Measurements from ENCODE around the gene SRP19. TPM values are rescaled to one million over a fixed set of nuclear protein-coding genes. Genes with fewer than 3 reads are reported as not detected.
"Not testable (repeated sequence)": the region's sequence is repeated elsewhere in the genome, so short reads cannot be mapped to it uniquely, and the experiment has no call there.

SRP19 gene
- polyA plus RNA-seq (2014; cell fraction: cytosol; rRNA removed), result 114 and 128 TPM in 2 replicates
- polyA plus RNA-seq (2014; cell fraction: nucleus; rRNA removed), result 77.1 and 93.8 TPM in 2 replicates

DNA sequence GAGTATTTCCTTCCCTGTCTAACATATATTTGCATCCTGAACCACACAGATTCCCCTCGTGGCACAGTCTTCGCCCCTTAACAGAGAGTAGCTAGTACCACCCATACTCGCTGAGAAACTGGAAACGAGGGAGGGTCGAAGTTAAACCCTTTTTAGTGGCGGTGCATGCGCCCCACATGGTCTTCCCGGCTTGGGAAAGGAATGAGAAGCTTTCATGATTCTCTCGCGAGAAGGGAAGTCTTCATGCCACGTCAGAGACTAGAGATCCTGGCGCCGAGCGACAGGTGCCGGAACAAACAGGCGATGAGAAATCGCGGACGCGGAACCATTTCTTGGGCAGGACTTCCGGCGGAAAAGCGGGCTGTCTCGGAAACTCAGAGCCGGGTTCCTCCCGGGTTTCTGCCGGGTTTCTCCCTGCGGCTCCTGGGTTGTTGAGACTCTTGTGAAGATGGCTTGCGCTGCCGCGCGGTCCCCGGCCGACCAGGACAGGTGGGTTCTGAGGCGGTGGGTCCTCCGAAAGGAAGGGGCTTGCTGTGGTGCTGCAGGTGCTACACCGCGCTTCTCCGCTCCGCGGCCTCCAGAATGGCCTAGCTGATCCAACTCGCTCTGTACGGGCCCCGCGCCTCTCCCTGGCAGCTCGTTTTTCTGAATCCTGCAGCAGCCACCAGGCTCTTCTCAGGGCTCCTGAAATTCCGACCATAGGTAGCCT lies at the start of gene SRP19:
Gene SRP19 (plus strand): TSS at position 359 of the 709 bp plus-strand sequence. CDS start 90 bp downstream, at position 449.
- peak; percentile 98 for DNase-seq (ENCODE audit: low spot score)

DNA sequence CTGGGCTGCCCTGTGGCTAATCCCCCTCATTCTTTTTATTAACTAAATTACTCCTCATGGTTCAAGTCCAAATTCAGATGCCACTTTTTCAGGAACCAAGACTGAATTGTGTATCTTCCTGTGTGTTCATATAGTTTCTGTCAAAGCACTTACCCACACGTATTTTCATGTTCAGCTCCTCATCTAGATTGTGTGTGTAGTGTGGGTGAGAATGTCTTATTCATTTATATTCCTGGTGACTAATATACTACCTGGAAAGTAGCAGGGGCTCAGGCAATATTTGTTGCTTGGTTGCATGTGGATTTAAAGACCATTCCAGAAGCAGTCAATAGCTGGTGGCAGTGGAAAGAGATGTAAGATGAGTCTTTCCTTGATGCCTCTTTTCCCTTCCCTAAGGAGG lies 48.5 kb upstream of the SRP19 start:
- DNase-seq (ENCODE audit: low spot score), result no peak

DNA sequence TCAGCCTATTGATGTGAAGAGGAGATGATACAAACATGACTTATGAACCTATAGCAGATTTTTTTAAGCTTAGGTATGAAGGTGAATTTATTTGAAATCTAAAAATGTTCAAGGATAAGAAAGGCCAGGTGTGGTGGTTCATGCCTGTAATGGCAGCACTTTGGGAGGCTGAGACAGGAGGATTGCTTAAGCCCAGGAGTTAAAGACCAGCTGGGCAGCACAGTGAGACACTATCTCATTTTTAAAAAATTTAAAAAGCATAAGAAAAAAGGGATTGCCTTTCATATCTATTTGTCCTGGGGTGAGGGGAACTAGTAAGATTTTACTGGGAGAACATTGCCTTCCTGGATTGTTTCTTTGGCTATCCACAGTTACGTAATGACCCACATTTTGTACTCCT lies 40.8 kb upstream of the SRP19 start:
- DNase-seq (ENCODE audit: low spot score), result no peak

GRCh38 chr5:112822456-112822855 lies 38.6 kb upstream of the SRP19 start:
- no peak for DNase-seq (ENCODE audit: low spot score)

GRCh38 chr5:112823181-112823580 lies 37.9 kb upstream of the SRP19 start:
- no peak for DNase-seq (ENCODE audit: low spot score)

- no peak for DNase-seq (ENCODE audit: low spot score)
Observed at GRCh38 chr5:112823656-112824055, 37.4 kb upstream of the SRP19 start.

DNA sequence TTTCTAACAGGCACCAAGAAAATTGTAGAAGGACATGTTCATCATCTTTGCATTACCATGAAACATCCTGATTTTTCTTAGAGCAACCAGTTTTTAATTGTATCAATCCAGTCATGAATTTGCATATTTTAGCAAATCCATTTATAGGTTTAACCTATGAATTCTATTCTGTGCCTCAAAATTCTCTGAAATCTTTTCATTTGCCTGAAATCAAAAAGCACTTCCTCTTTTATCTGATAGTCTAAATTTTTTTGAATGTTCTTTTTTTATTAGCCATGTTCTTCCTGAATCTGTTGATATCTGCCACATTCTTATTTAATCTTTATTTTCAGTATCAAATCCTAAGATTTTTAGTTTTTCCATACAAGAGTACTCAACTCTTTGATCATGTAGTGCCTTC lies 36.9 kb upstream of the SRP19 start:
- DNase-seq (ENCODE audit: low spot score), result no peak

GRCh38 chr5:112830378-112830777 lies 30.7 kb upstream of the SRP19 start:
- DNase-seq (ENCODE audit: low spot score), result no peak

- no peak for DNase-seq (ENCODE audit: low spot score)
Observed at GRCh38 chr5:112833971-112834370, 27.1 kb upstream of the SRP19 start.

DNA sequence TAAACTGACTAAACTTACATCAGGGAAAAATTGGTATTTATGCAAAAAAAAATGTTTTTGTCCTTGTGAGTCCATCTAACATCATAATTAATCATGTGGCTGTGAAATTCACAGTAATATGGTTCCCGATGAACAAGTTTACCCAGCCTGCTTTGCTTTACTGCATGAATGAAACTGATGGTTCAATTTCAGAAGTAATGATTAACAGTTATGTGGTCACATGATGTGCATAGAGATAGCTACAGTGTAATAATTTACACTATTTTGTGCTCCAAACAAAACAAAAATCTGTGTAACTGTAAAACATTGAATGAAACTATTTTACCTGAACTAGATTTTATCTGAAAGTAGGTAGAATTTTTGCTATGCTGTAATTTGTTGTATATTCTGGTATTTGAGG lies 16.6 kb upstream of the SRP19 start:
- no peak for DNase-seq (ENCODE audit: low spot score)

DNA sequence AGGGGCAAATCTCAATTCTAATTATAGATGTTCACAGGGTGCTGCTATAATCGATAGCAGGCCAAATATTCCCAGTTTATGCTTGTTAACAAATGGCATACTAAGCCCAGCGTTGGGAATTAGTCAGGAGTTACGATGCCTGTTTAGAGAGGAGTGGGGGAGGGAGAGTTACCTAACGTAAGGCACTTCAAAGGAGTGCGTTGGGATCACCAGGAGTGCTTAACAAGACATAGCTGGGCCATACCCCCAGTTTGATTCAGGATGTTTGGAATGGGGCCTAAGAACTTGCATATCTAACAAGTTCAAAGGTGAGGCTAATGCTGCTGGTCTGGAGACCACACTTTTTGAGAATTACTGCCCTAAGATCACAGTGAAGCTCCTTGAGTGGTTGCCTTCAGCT lies 14.5 kb upstream of the SRP19 start:
- no peak for DNase-seq (ENCODE audit: low spot score)

DNA sequence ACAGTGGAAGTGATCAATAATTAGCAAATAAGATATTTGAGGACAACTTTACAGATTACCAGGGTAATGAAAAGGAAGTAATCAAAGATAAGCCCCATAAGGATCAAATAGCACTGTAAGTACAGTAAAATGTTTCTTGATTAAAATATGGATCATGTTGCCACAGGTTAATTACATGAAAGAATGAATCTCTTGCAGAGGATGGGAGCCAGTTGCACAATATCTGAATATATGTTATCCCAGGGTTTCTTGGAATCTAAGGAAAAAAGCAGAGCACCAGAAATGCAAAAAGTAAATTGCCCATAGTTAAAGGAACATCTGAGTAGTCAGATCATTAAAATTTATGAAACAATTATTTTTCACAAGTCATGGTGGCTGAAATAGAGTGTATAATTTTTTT lies 13.8 kb upstream of the SRP19 start:
- DNase-seq (ENCODE audit: low spot score), result no peak

- peak; percentile 76 for DNase-seq (ENCODE audit: low spot score)
Observed at GRCh38 chr5:112848116-112848811, 12.8 kb upstream of the SRP19 start.

GRCh38 chr5:112849912-112850311 lies 11.2 kb upstream of the SRP19 start:
- DNase-seq (ENCODE audit: low spot score), result no peak

DNA sequence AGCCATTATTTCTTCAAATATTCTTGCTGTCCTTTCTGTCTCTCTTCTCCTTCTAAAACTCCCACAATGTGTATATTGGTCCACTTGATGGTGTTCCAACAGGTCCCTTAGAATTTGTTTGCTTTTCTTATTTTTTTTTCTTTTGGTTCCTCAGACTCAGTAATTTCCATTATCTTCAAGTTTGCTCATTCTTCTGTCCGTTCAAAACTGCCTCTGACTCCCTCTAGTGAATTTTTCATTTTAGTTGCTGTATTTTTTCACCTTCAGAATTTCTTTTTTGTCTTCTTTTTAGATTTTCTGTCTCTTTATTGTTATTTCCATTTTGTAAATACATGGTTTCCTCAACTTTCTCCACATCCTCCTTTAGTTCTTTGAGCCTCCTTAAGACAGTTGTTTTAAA lies 6.4 kb upstream of the SRP19 start:
- DNase-seq (ENCODE audit: low spot score), result no peak

GRCh38 chr5:112857866-112858265 lies 3.2 kb upstream of the SRP19 start:
- no peak for DNase-seq (ENCODE audit: low spot score)

DNA sequence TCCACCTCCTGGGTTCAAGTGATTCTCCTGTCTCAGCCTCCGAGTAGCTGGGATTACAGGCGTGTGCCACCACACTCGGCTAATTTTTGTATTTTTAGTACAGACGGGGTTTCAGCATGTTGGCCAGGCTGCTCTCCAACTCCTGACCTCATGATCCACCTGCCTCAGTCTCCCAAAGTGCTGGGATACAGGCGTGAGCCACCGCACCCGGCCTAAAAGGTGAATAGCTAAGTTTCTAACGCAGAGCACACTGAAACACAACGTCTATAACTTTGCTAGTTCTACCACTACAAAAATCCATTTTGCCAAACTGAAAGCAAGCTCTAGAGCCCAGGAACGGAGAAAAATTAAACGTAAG lies 537 bp upstream of the SRP19 start:
- not testable (repeated sequence) for DNase-seq (ENCODE audit: low spot score)

GRCh38 chr5:112861638-112861985 lies 525 bp downstream of the SRP19 start:
- DNase-seq (ENCODE audit: low spot score), result no peak

- DNase-seq (ENCODE audit: low spot score), result no peak
Observed at GRCh38 chr5:112862085-112862484, 998 bp downstream of the SRP19 start.

DNA sequence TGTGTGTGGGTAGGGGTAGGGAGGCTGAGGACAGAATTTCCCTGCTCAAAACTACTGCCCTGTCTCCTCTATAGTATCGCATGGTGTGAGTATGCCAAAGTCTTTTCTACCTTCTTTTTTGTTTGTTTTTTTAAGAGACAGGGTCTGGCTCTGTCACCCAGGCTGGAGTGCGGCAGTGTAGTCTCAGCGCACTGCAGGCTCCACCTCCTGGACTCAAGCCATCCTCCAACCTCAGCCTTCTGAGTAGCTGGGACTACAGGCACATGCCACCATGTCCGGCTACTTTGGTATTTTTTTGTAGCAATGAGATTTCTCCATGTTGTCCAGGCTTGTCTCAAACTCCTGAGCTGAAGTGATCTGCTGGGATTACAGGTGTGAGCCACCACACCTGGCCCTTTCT lies 2.5 kb downstream of the SRP19 start:
- DNase-seq (ENCODE audit: low spot score), result no peak

GRCh38 chr5:112865128-112865527 lies 4.0 kb downstream of the SRP19 start:
- no peak for DNase-seq (ENCODE audit: low spot score)

GRCh38 chr5:112866739-112867138 lies 5.7 kb downstream of the SRP19 start:
- no peak for DNase-seq (ENCODE audit: low spot score)

DNA sequence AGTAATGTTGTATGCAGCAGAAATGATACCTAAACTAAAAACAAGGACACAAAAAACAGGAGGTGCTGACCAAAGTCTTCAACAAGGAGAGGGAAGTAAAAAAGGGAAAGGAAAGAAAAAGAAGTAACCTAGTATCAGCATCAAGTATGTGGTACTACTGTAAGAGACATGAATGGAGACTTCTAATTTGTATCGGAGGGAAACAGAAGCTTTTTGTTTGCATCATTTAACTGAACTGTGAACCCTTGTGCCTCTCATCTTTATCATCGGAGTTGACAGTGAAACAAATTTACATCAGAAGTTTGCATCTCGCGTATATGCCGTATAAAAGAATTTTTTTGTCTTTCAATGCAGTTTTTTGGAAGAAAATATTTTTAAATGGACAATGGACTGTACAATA lies 6.3 kb downstream of the SRP19 start:
- no peak for DNase-seq (ENCODE audit: low spot score)

Data from SK-N-DZ (cell line).